HepG2 (cell line): ENCODE results near the gene GABRR3. TPM values are rescaled to one million over a fixed set of nuclear protein-coding genes. Genes with fewer than 3 reads are reported as not detected.

Experiments used
- ATAC-seq: fragments of 200-7000 bp; cut with Tn5 transposase; 3 replicates; pipeline ENCODE4 v1.9.1; 2020; ENCODE audit warnings: mild to moderate bottlenecking, moderate library complexity
- BruUV-seq: library from RNA; stranded (reverse); fragments of 400-500 nt; replicated peaks from 2 replicates; lab custom pipeline; 2021; lab: Mats Ljungman, UMichigan
- CTCF ChIA-PET: fragments of 300-600 bp; formaldehyde crosslinking; extraction: SDS; loops from one replicate; lab custom pipeline; 2021; ENCODE audit warnings: low total read pairs, inconsistent platforms, low intra/inter-chr PET ratio; lab: Yijun Ruan, JAX
- POLR2A ChIA-PET: fragments of 350-600 bp; sonication (Branson Sonifier 250); formaldehyde crosslinking; loops from one replicate; lab custom pipeline; 2020; ENCODE audit warnings: antibody characterized with exemption, inconsistent platforms; lab: Yijun Ruan, JAX
- DNase-seq: peaks from one replicate; pipeline ENCODE4 v3.0.0-alpha.2; 2015; ENCODE audit warnings: low spot score
- FAIRE-seq: peaks from 3 replicates; lab custom pipeline; 2011; peaks lifted over from hg19 to GRCh38; lab: Jason Lieb, UNC
- H2AFZ ChIP-seq: one replicate; pipeline ENCODE4 v1.6.1; 2011; ENCODE audit warnings: low read length, inconsistent platforms
- H3K27ac ChIP-seq: fragments of 300-600 bp; 3 replicates; pipeline ENCODE4 v1.8.0; 2011; ENCODE audit warnings: mixed run types, mild to moderate bottlenecking, mixed read lengths, low read length, inconsistent platforms; ENCODE audit not compliant: insufficient read depth; ENCODE audit errors: extremely low read length
- H3K27me3 ChIP-seq, 2 experiments: fragments of 200-600 bp in 1 of 2; 2 replicates in 1 of 2; 3 replicates in 1 of 2; pipeline versions ENCODE4 v1.6.0 to v1.8.0; 2011; ENCODE audit warnings: low read length in 2 of 2, mild to moderate bottlenecking in 2 of 2, moderate library complexity in 2 of 2, inconsistent platforms in 1 of 2; ENCODE audit not compliant: insufficient read depth in 2 of 2, control insufficient read depth in 1 of 2
- H3K36me3 ChIP-seq, 2 experiments: fragments of 200-600 bp in 1 of 2; replicated peaks in 1 of 2; 2 replicates in 1 of 2; 3 replicates in 1 of 2; pipeline versions ENCODE4 v1.5.1 to v1.8.0; 2011; ENCODE audit warnings: low read length in 2 of 2, inconsistent platforms in 1 of 2; ENCODE audit not compliant: insufficient read depth in 2 of 2, control insufficient read depth in 1 of 2
- H3K4me1 ChIP-seq: 2 replicates; pipeline ENCODE4 v1.5.1; 2012; ENCODE audit warnings: low read length, inconsistent platforms; ENCODE audit not compliant: insufficient read depth
- H3K4me2 ChIP-seq: 2 replicates; pipeline ENCODE4 v1.6.0; 2011; ENCODE audit warnings: low read depth, low read length, inconsistent platforms
- H3K4me3 ChIP-seq, 3 experiments: fragments of 200-600 bp in 1 of 3; sonication (generic), shearing (Covaris generic) in 1 of 3; replicated peaks in 1 of 3; 2 replicates each; pipeline ENCODE4 v1.5.1; 2011 to 2016; ENCODE audit warnings: low read length in 3 of 3, inconsistent platforms in 2 of 3, low read depth in 2 of 3, mild to moderate bottlenecking in 2 of 3, control low read depth in 1 of 3, mixed read lengths in 1 of 3; ENCODE audit not compliant: insufficient read depth in 1 of 3
- H3K79me2 ChIP-seq: one replicate; pipeline ENCODE4 v1.6.1; 2011; ENCODE audit warnings: low read length, inconsistent platforms; ENCODE audit not compliant: insufficient read depth
- H3K9ac ChIP-seq: 2 replicates; pipeline ENCODE4 v1.6.0; 2011; ENCODE audit warnings: mild to moderate bottlenecking, low read depth, low read length, inconsistent platforms; ENCODE audit not compliant: insufficient read depth
- H3K9me3 ChIP-seq: 2 replicates; pipeline ENCODE4 v1.5.1; 2012; ENCODE audit warnings: mild to moderate bottlenecking, low read length
- H4K20me1 ChIP-seq: 2 replicates; pipeline ENCODE4 v1.6.0; 2011; ENCODE audit warnings: inconsistent platforms, mild to moderate bottlenecking, low read length, moderate library complexity; ENCODE audit not compliant: insufficient read depth
- CBX2 ChIP-seq, 2 experiments: fragments of 200-600 bp in 1 of 2; sonication (generic); formaldehyde crosslinking in 1 of 2; IDR thresholded peaks; 2 replicates each; pipeline versions ENCODE4 v1.7.0 to v1.8.1; 2018 to 2022; ENCODE audit warnings: low read depth in 2 of 2, low read length in 1 of 2, mild to moderate bottlenecking in 1 of 2, missing genetic modification reagents in 1 of 2
- NFE2L1 ChIP-seq: sonication (generic); formaldehyde crosslinking; IDR thresholded peaks from 2 replicates; pipeline ENCODE4 v1.4.0; 2020; ENCODE audit warnings: missing genetic modification reagents, mild to moderate bottlenecking, borderline replicate concordance
- PHF8 ChIP-seq: sonication (generic); formaldehyde crosslinking; IDR thresholded peaks from 2 replicates; pipeline ENCODE4 v1.5.0; 2020; ENCODE audit warnings: missing genetic modification reagents
- POLR2AphosphoS2 ChIP-seq: IDR thresholded peaks from 2 replicates; pipeline ENCODE4 v1.6.1; 2011; ENCODE audit warnings: low read depth, low read length, improper control_type of control experiment
- RBM39 ChIP-seq: fragments of 200-400 bp; formaldehyde crosslinking; IDR thresholded peaks from one replicate; pipeline ENCODE4 v1.6.1; 2018; ENCODE audit warnings: antibody characterized with exemption, mild to moderate bottlenecking, low read depth, low read length; ENCODE audit not compliant: poor library complexity, severe bottlenecking
- SMARCE1 ChIP-seq: fragments of 450-650 bp; IDR thresholded peaks from 2 replicates; pipeline ENCODE4 v1.6.1; 2017; ENCODE audit warnings: borderline replicate concordance
- ZFP82 ChIP-seq: sonication (generic); formaldehyde crosslinking; IDR thresholded peaks from 2 replicates; pipeline ENCODE4 v1.5.1; 2020; ENCODE audit warnings: mild to moderate bottlenecking, missing genetic modification reagents, borderline replicate concordance
- ZMAT3 ChIP-seq: sonication (generic); formaldehyde crosslinking; conservative IDR thresholded peaks from 2 replicates; pipeline ENCODE4 v1.7.0; 2021; ENCODE audit warnings: missing genetic modification reagents
- ZNF749 ChIP-seq: sonication (generic); formaldehyde crosslinking; IDR thresholded peaks from 2 replicates; pipeline ENCODE4 v1.8.0; 2022; ENCODE audit warnings: mild to moderate bottlenecking, missing genetic modification reagents, moderate library complexity, borderline replicate concordance
- ZNF83 ChIP-seq: sonication (generic); formaldehyde crosslinking; IDR thresholded peaks from 2 replicates; pipeline ENCODE4 v1.4.0; 2020; ENCODE audit warnings: missing genetic modification reagents, mild to moderate bottlenecking, borderline replicate concordance
- WGBS: methylation state at CpG from one replicate; pipeline ENCODE4 v1.1.6; 2017; ENCODE audit warnings: low lambda C conversion rate; 5-methylcytosine and 5-hydroxymethylcytosine counted together
- in situ Hi-C: cut with HindIII; loops from 2 replicates; pipeline ENCODE4 v1.10.0; 2017; ENCODE audit warnings: low pct_unique_long_range_greater_than_20kb; ENCODE audit not compliant: extremely low pct_ligation_motif_present
- intact Hi-C: fragments of 100-400 bp; cut with micrococcal nuclease; formaldehyde crosslinking; loops from one replicate; pipeline ENCODE4 v1.10.0; 2022; ENCODE audit not compliant: unreplicated experiment
- polyA plus RNA-seq, 8 experiments: library from polyadenylated mRNA; depleted of rRNA in 3 of 8; stranded (reverse) in 7 of 8; unstranded in 1 of 8; fragments of >200 nt; fragmentation: Illumina TruSeq in 4 of 8; extraction: Trizol in 4 of 8; gene quantifications; 2 replicates each; pipeline versions ENCODE4 v1.2.1 to v1.2.3, GENCODE V29; 2011 to 2016; ENCODE audit warnings: low read depth in 4 of 8, missing spikeins in 1 of 8, mixed read lengths in 1 of 8; ENCODE audit not compliant: insufficient read depth in 1 of 8
- total RNA-seq, 5 experiments: library from RNA; depleted of rRNA; stranded (reverse); fragments of >200 nt; fragmentation: Illumina TruSeq; extraction: Trizol; gene quantifications; 2 replicates each; pipeline ENCODE4 v1.2.3, GENCODE V29; 2016; ENCODE audit warnings: low read depth in 1 of 5
- TF ChIP-seq, protein P1 (sequence below): sonication (generic); formaldehyde crosslinking; IDR thresholded peaks from 2 replicates; pipeline ENCODE4 v1.4.0; 2020; ENCODE audit warnings: missing genetic modification reagents
- TF ChIP-seq, protein P2 (sequence below): sonication (generic); formaldehyde crosslinking; IDR thresholded peaks from 2 replicates; pipeline ENCODE4 v1.5.0; 2020; ENCODE audit warnings: mild to moderate bottlenecking, missing genetic modification reagents, moderate library complexity
- TF ChIP-seq, protein P3 (sequence below): sonication (generic); formaldehyde crosslinking; IDR thresholded peaks from 2 replicates; pipeline ENCODE4 v1.4.0; 2020; ENCODE audit warnings: missing genetic modification reagents, borderline replicate concordance

The GABRR3 gene
- total and polyA plus RNA-seq, 2 of the 13 experiments (the other 11 are each of a cell fraction or from before 2014, with no cell fraction given), result 0.42 to 0.83 TPM

DNA sequence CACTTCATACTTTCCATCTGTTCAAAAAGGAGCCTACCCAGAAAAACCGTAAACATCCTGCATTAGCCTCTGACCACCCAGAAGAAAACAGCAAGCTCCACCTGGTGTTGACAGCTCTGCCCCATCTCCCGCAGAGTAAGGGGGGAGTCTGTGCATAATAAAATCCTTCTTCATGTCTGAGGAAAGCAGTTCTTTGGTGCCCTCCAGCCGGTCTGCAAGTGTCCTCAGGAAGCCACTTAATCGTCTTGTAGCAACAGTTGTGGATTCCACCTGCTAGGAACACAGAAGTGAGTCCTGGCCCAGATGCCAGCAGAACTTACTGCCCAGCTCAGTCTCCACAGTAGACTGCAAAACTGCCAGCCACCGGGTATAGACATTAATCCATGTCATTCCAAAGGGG, 85.4 kb downstream of the GABRR3 start:
- peaks cover 35 to 91% of the 10 kb centered on the region in 2 experiments for H3K36me3 ChIP-seq
- no peaks in the 10 kb centered on the region for H4K20me1 ChIP-seq
- CTCF ChIA-PET, result no interaction called here
- in situ Hi-C loops, result no loop called here
- ATAC-seq, result no peak
- intact Hi-C loops, result no loop called here
- H3K79me2 ChIP-seq, result no peaks in the 10 kb centered on the region
- H3K9me3 ChIP-seq, result no peaks in the 10 kb centered on the region
- POLR2A ChIA-PET, result no interaction called here
- H3K27ac ChIP-seq, result no peak overlapping the region
- no peak for DNase-seq
- no peak for FAIRE-seq
- H3K9ac ChIP-seq, result no peak overlapping the region
- H3K27me3 ChIP-seq, result no peaks in the 10 kb centered on the region
- no peak overlapping the region for H3K4me3 ChIP-seq
- no peak overlapping the region for H2AFZ ChIP-seq
- H3K4me2 ChIP-seq, result no peak overlapping the region
- no peaks in the 10 kb centered on the region for H3K4me1 ChIP-seq
- TF ChIP-seq POLR2AphosphoS2 (no peak), RBM39 (no peak), SMARCE1 (no peak), ZNF749 (CRISPR knock-in tag) (no peak), PHF8 (CRISPR knock-in tag) (no peak), CBX2 (IDR thresholded peaks at IDR 0.05; ENCODE audit: low read depth, low read length) (no peak), CBX2 (CRISPR knock-in tag; IDR thresholded peaks at IDR 0.05; ENCODE audit: low read depth) (no peak), ZMAT3 (no peak), NFE2L1 (CRISPR knock-in tag) (no peak), ZNF83 (CRISPR knock-in tag) (no peak), ZFP82 (CRISPR knock-in tag) (no peak)
- TF ChIP-seq, protein P1, sequence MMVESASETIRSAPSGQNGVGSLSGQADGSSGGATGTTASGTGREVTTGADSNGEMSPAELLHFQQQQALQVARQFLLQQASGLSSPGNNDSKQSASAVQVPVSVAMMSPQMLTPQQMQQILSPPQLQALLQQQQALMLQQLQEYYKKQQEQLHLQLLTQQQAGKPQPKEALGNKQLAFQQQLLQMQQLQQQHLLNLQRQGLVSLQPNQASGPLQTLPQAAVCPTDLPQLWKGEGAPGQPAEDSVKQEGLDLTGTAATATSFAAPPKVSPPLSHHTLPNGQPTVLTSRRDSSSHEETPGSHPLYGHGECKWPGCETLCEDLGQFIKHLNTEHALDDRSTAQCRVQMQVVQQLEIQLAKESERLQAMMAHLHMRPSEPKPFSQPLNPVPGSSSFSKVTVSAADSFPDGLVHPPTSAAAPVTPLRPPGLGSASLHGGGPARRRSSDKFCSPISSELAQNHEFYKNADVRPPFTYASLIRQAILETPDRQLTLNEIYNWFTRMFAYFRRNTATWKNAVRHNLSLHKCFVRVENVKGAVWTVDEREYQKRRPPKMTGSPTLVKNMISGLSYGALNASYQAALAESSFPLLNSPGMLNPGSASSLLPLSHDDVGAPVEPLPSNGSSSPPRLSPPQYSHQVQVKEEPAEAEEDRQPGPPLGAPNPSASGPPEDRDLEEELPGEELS (CRISPR knock-in tag), result no peak
- TF ChIP-seq, protein P2, sequence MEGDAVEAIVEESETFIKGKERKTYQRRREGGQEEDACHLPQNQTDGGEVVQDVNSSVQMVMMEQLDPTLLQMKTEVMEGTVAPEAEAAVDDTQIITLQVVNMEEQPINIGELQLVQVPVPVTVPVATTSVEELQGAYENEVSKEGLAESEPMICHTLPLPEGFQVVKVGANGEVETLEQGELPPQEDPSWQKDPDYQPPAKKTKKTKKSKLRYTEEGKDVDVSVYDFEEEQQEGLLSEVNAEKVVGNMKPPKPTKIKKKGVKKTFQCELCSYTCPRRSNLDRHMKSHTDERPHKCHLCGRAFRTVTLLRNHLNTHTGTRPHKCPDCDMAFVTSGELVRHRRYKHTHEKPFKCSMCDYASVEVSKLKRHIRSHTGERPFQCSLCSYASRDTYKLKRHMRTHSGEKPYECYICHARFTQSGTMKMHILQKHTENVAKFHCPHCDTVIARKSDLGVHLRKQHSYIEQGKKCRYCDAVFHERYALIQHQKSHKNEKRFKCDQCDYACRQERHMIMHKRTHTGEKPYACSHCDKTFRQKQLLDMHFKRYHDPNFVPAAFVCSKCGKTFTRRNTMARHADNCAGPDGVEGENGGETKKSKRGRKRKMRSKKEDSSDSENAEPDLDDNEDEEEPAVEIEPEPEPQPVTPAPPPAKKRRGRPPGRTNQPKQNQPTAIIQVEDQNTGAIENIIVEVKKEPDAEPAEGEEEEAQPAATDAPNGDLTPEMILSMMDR (CRISPR knock-in tag), result no peak
- TF ChIP-seq, protein P3, sequence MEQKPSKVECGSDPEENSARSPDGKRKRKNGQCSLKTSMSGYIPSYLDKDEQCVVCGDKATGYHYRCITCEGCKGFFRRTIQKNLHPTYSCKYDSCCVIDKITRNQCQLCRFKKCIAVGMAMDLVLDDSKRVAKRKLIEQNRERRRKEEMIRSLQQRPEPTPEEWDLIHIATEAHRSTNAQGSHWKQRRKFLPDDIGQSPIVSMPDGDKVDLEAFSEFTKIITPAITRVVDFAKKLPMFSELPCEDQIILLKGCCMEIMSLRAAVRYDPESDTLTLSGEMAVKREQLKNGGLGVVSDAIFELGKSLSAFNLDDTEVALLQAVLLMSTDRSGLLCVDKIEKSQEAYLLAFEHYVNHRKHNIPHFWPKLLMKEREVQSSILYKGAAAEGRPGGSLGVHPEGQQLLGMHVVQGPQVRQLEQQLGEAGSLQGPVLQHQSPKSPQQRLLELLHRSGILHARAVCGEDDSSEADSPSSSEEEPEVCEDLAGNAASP (CRISPR knock-in tag), result no peak
- 92% methylated on average over 5 of the region's 5 CpGs for WGBS
- BruUV-seq, result no TSS peak
